KMS-11 (cell line): Measurements from ENCODE around the gene SCG2.
"Not testable (repeated sequence)": the region's sequence is repeated elsewhere in the genome, so short reads cannot be mapped to it uniquely, and the experiment has no call there.

Experiments
- H2AFZ ChIP-seq: fragments of 200-600 bp; sonication (generic); 2 replicates; pipeline ENCODE4 v1.6.1; 2016; ENCODE audit warnings: antibody characterized with exemption, mixed run types, low read depth
- H3K27ac ChIP-seq: fragments of 200-600 bp; sonication (generic); 2 replicates; pipeline ENCODE4 v1.6.1; 2016; ENCODE audit warnings: mild to moderate bottlenecking, mixed run types
- H3K27me3 ChIP-seq: fragments of 200-600 bp; sonication (generic); 2 replicates; pipeline ENCODE4 v1.6.1; 2017; ENCODE audit warnings: mild to moderate bottlenecking, low read depth, mixed run types, moderate library complexity; ENCODE audit not compliant: insufficient read depth
- H3K36me3 ChIP-seq: fragments of 200-600 bp; sonication (generic); 2 replicates; pipeline ENCODE4 v1.6.1; 2017; ENCODE audit warnings: mild to moderate bottlenecking, mixed run types; ENCODE audit not compliant: insufficient read depth
- H3K4me1 ChIP-seq: fragments of 200-600 bp; sonication (generic); 2 replicates; pipeline ENCODE4 v1.6.1; 2016; ENCODE audit warnings: mild to moderate bottlenecking, low read depth, mixed run types; ENCODE audit not compliant: poor library complexity, severe bottlenecking
- H3K4me2 ChIP-seq: fragments of 200-600 bp; sonication (generic); 2 replicates; pipeline ENCODE4 v1.7.0; 2016; ENCODE audit warnings: mild to moderate bottlenecking, mixed run types
- H3K4me3 ChIP-seq: fragments of 200-600 bp; sonication (generic); IDR thresholded peaks from 2 replicates; pipeline ENCODE4 v1.6.1; 2017; ENCODE audit warnings: low read depth, low read length, mixed read lengths; ENCODE audit not compliant: insufficient read depth
- H3K79me2 ChIP-seq: fragments of 200-600 bp; sonication (generic); 2 replicates; pipeline ENCODE4 v1.6.1; 2016; ENCODE audit warnings: low read depth, mixed run types; ENCODE audit not compliant: insufficient read depth
- H3K9ac ChIP-seq: fragments of 200-600 bp; sonication (generic); 2 replicates; pipeline ENCODE4 v1.6.1; 2016; ENCODE audit warnings: mild to moderate bottlenecking, mixed run types
- H4K20me1 ChIP-seq: fragments of 200-600 bp; sonication (generic); 2 replicates; pipeline ENCODE4 v1.6.1; 2016; ENCODE audit warnings: mild to moderate bottlenecking, mixed run types; ENCODE audit not compliant: insufficient read depth
- CTCF ChIP-seq: fragments of 200-600 bp; sonication (generic); conservative IDR thresholded peaks from 2 replicates; pipeline ENCODE4 v1.6.1; 2017; ENCODE audit warnings: low read depth, mild to moderate bottlenecking, antibody characterized with exemption, low read length, moderate library complexity, mixed read lengths

The SCG2 gene

DNA sequence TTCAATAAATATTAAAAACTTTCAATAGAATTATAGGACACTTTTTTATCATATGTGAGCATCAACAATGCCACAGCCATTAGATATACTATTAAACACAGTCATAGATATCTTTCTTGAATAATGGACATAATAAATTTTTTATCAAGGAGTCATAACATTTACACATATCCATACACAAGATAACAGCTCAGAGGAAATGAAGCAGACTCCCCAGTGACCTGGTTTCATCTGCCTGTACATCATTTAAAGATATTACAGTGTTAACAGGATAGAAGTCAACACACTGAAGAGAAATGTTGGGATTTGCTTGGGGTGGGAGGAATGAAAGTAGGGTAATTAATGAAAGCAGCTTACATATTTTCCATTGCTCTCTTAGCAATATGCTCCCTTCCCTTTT, 5.1 kb downstream of the SCG2 start:
- TF ChIP-seq CTCF: no peak
- Histone ChIP-seq H3K79me2 (no peaks in the 10 kb centered on the region), H4K20me1 (no peaks in the 10 kb centered on the region), H3K36me3 (no peaks in the 10 kb centered on the region), H3K27ac (no peak overlapping the region), H3K4me1 (no peaks in the 10 kb centered on the region), H3K4me3 (no peak overlapping the region), H2AFZ (no peak overlapping the region), H3K4me2 (no peak overlapping the region), H3K27me3 (no peaks in the 10 kb centered on the region), H3K9ac (no peak overlapping the region)

- no peaks in the 10 kb centered on the region for H3K36me3 ChIP-seq
- no peak overlapping the region for H3K4me3 ChIP-seq
- no peak overlapping the region for H3K27ac ChIP-seq
- no peaks in the 10 kb centered on the region for H3K79me2 ChIP-seq
- H4K20me1 ChIP-seq: no peaks in the 10 kb centered on the region
- no peaks in the 10 kb centered on the region for H3K27me3 ChIP-seq
- no peaks in the 10 kb centered on the region for H3K4me1 ChIP-seq
- no peak overlapping the region for H2AFZ ChIP-seq
- no peak overlapping the region for H3K4me2 ChIP-seq
- no peak overlapping the region for H3K9ac ChIP-seq
- TF ChIP-seq CTCF: no peak
Observed at GRCh38 chr2:223596208-223596607, 6.0 kb downstream of the SCG2 start.

GRCh38 chr2:223594831-223595230, 7.3 kb downstream of the SCG2 start:
- H3K27me3 ChIP-seq: no peaks in the 10 kb centered on the region
- no peak for TF ChIP-seq CTCF
- H4K20me1 ChIP-seq: no peaks in the 10 kb centered on the region
- H3K4me2 ChIP-seq: no peak overlapping the region
- H3K9ac ChIP-seq: no peak overlapping the region
- no peak overlapping the region for H2AFZ ChIP-seq
- H3K4me3 ChIP-seq: no peak overlapping the region
- H3K4me1 ChIP-seq: no peaks in the 10 kb centered on the region
- H3K27ac ChIP-seq: no peak overlapping the region
- H3K36me3 ChIP-seq: no peaks in the 10 kb centered on the region
- H3K79me2 ChIP-seq: no peaks in the 10 kb centered on the region

DNA sequence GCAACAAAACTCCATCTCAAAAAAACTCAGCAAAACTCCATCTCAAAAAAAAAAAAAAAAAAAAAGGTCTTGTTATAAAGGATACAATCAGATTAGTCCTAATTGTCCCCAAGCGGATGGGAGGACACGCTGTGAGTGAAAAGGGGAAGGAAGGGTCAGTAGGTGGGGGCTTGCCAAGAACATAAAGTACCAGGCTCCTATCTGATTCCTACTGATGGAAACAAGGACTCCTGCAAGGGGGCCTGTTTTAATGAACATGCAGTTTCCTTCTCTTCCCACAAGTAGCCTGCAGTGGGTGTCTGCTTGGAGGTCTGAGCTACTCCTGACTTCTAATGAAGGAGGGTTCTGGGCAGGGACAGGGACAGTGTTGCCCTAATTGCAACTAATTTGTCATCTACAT, 7.9 kb downstream of the SCG2 start:
- H3K9ac ChIP-seq: no peak overlapping the region
- no peak overlapping the region for H3K27ac ChIP-seq
- no peak for TF ChIP-seq CTCF
- no peaks in the 10 kb centered on the region for H3K36me3 ChIP-seq
- H3K4me3 ChIP-seq: no peak overlapping the region
- H3K79me2 ChIP-seq: no peaks in the 10 kb centered on the region
- no peaks in the 10 kb centered on the region for H3K4me1 ChIP-seq
- H2AFZ ChIP-seq: no peak overlapping the region
- no peaks in the 10 kb centered on the region for H4K20me1 ChIP-seq
- H3K27me3 ChIP-seq: no peaks in the 10 kb centered on the region
- no peak overlapping the region for H3K4me2 ChIP-seq

- not testable (repeated sequence) for H3K79me2 ChIP-seq, H2AFZ ChIP-seq, H3K4me1 ChIP-seq, H3K36me3 ChIP-seq, H3K27ac ChIP-seq, H4K20me1 ChIP-seq, H3K27me3 ChIP-seq, H3K4me3 ChIP-seq, H3K9ac ChIP-seq, H3K4me2 ChIP-seq
Observed at GRCh38 chr2:223592689-223593088, 9.5 kb downstream of the SCG2 start.
